Uterus (tissue), 2 donors: ENCODE results near the gene KRTAP10-9.

Experiments used
- POLR2A ChIP-seq, 2 donors: fragments of 450-650 bp; IDR thresholded peaks; one replicate each; pipeline ENCODE4 v1.6.1; 2016; ENCODE audit warnings: antibody characterized with exemption in 2 of 2, mild to moderate bottlenecking in 1 of 2, moderate library complexity in 1 of 2
- TF ChIP-seq, protein P1 (sequence below), 4 experiments: fragments of 200-600 bp in 2 of 4; fragments of 450-650 bp in 2 of 4; sonication (generic) in 2 of 4; IDR thresholded peaks; one replicate each; pipeline ENCODE4 v1.5.1; 2016 to 2019; ENCODE audit warnings: antibody characterized with exemption in 4 of 4, mild to moderate bottlenecking in 2 of 4, moderate library complexity in 1 of 4

DNA sequence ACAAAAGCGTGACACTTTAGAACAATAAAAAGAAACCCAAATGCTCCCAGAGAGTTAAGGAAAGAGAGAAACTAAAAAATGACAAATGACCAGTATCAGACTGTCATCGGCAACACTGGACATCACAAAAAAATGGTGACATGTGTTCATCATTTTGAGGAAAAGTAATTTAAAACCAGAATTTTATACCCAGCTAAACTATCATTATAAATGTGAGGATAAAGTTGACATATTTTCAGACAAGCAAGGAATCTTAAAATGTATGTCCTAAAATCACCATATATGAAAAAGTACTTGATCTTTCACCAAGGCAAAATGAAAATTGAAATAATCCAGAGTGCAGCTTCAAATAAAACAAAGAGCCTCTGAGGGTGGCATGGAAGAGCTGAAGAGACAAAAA lies 18.0 kb downstream of the KRTAP10-9 start:
- TF ChIP-seq, protein P1, sequence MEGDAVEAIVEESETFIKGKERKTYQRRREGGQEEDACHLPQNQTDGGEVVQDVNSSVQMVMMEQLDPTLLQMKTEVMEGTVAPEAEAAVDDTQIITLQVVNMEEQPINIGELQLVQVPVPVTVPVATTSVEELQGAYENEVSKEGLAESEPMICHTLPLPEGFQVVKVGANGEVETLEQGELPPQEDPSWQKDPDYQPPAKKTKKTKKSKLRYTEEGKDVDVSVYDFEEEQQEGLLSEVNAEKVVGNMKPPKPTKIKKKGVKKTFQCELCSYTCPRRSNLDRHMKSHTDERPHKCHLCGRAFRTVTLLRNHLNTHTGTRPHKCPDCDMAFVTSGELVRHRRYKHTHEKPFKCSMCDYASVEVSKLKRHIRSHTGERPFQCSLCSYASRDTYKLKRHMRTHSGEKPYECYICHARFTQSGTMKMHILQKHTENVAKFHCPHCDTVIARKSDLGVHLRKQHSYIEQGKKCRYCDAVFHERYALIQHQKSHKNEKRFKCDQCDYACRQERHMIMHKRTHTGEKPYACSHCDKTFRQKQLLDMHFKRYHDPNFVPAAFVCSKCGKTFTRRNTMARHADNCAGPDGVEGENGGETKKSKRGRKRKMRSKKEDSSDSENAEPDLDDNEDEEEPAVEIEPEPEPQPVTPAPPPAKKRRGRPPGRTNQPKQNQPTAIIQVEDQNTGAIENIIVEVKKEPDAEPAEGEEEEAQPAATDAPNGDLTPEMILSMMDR (IDR thresholded peaks at IDR 0.05): no peak
- no peak for TF ChIP-seq POLR2A (IDR thresholded peaks at IDR 0.05)
